DMS 273 (cell line): Measurements from ENCODE around the gene BSCL2.
A peak's percentile ranks its signal among the peaks of the same experiment; 100 is the strongest.
"Not testable (repeated sequence)": the region's sequence is repeated elsewhere in the genome, so short reads cannot be mapped to it uniquely, and the experiment has no call there.

Experiments used
- DNase-seq: peaks from one replicate; lab custom pipeline; 2025; ENCODE audit not compliant: unreplicated experiment; lab: John Stamatoyannopoulos, UW

BSCL2 gene

GRCh38 chr11:62719302-62719978 lies 12.2 kb upstream of the BSCL2 start:
- no peak for DNase-seq

- DNase-seq: no peak
These were observed 9.6 kb upstream of the BSCL2 start for GRCh38 chr11:62716816-62717215.

DNA sequence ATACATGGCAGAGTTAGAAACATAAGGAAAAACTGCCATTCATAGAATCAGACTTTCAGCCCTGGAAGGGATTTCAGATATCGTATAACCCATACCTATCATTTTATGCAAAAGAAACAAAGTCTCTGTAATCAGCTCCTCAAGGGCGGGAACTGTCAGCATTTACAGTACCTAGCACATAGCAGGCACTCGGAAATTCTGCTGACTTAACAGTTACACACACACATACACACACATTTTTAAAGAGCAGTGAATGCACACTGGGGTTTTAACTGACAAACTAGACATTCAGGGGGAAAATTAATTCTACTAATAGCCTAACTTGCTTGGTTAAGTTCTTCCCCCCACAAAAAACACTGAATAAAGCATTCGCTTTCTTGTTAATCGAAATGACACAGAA lies 9.0 kb upstream of the BSCL2 start:
- no peak for DNase-seq

DNA sequence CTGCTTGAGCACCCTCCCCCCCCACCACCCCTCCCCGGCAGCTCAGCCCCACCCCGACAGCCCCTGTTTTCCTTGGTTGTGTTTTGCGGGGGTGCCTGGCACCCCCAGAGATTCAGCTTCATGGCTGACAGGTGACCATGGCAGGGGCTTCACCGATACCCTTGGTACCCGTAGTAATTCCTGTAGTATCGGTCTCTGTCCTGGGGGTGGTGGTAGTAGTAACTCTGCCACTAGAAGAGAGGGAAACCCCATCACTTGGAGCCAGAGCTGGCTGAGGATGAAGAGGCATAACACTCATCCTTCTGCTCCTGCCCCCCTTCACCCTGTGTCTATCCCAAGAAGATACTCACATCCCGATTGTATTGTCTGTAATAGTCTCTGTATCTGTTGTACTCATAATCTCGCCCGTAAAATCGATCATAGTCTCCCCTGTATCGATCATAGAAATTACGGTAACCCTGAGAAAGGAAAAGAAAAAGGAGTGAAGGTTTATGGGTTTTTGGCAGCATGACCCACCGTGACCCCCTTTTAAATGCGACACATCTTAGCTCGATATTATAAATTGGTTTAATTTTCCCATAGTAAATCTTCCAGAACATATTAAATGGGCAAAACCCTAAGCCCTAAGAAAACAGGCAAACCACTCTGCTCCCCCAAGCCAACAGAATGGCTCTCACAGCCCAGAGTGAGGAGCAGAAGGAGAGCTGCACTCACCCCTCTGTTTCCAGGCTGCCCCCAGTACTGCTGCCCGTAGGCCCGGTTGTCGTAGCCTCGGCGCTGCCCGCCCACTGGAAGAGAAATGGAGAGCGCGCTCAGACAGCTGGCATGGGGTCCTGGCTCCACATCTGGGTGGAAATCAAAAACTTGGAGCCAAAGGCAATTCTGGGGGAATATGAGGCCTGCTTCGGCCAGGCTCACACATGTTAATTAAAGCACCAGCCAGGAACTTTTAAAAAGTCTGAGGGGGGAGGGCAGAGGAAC lies 8.2 kb upstream of the BSCL2 start:
- no peak for DNase-seq

- DNase-seq: no peak
These were observed 6.1 kb upstream of the BSCL2 start for GRCh38 chr11:62713343-62713742.

DNA sequence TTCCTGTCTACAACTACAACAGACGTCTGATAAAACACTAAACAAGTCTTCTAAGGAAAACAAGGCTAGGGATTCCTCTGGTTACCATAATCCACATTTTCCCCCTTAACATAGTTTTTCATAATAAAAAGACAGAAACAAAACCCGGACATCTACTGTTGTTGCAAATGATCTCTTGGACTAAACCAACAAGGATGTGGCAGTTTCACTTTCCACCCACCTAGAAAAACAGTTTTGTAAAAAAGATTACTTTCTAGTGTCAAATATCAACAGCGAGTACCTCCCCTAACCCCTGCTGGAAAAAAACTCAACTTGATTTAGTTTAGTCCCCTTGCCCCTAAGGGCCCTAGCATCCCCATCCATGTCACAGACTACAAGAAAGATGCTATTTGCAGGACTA lies 5.6 kb upstream of the BSCL2 start:
- no peak for DNase-seq

DNA sequence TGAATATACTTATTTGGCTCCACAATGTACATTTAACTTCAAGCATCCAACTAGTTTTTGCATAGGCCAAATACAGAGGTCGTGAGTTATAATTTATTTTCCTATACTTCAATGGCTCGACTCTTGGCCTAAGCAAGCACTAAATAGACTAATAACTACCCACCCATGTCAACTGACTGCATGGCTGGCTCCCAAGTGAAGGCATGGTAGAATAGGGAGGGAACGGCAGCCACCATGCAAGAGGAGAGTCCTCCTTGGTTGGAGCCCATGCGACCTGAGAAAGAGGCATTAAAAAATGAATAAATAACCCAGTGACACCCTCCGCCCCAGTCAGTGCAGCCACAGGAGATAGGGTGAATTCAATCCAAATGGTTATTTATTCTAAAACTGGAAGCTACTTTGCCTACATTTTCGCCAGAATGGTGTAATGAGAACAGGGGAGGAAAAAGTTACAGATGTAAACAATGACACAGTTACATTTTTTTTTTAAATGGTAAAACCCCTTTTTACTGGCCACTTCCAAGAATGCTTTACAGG lies 5.1 kb upstream of the BSCL2 start:
- DNase-seq: no peak

DNA sequence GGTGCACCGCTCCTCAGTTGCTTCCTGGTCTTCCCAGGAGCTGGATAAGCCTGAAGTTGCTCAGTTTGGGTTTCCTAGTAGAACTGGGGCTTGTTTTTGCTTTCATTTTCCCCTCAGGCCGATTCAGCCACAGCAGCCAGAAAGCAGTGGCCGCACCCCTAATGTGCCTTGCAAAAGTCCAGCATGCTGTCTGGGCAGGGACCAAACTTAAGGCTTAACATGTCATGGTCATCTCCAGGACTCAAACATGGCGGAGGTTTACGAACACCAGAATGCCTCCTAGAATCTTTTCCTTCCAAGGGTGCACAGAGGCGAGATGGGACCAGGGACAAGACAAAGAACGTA lies 2.7 kb upstream of the BSCL2 start:
- peak; percentile 63 for DNase-seq

- DNase-seq: peak; percentile 98
These were observed 2.2 kb upstream of the BSCL2 start for GRCh38 chr11:62709247-62710000.

DNA sequence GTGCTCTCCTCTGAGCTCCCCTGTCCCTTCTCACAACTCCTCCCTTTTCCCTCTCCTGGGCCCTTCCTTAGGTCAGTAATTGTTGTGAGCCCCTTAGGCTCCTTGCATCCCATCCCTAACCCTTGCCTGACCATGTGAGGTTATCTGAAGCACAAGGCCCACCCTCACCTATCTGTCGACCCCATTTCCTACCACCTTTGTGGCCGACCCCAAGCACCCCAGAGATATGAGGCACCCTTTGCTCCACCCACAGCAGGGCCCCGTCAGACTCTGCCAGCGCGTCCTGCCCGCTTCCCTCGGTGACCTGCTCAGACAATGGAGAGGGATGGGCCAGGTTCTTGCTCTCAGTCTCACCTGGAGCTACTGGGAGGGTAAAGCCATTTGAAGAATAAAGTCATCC lies 1.6 kb upstream of the BSCL2 start:
- DNase-seq: no peak

DNA sequence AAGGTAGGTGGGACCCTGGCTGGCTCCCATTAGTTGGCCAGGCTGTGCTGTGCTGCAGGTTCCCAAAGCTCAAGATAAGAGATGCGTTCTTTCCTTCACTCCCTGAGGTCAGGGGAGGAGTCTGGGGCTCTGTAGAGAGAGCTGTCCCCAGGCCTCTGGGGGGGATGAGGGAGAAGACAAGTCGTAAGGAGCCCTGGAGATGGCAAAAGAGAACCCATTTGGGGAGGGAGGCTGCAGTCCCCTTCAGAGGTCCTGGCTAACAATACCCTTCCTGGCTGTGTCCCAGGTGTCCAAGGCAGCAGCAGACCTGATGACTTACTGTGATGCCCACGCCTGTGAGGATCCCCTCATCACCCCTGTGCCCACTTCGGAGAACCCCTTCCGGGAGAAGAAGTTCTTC lies 1.2 kb upstream of the BSCL2 start:
- no peak for DNase-seq

GRCh38 chr11:62706850-62707247 lies 375 bp downstream of the BSCL2 start:
- DNase-seq: no peak

DNA sequence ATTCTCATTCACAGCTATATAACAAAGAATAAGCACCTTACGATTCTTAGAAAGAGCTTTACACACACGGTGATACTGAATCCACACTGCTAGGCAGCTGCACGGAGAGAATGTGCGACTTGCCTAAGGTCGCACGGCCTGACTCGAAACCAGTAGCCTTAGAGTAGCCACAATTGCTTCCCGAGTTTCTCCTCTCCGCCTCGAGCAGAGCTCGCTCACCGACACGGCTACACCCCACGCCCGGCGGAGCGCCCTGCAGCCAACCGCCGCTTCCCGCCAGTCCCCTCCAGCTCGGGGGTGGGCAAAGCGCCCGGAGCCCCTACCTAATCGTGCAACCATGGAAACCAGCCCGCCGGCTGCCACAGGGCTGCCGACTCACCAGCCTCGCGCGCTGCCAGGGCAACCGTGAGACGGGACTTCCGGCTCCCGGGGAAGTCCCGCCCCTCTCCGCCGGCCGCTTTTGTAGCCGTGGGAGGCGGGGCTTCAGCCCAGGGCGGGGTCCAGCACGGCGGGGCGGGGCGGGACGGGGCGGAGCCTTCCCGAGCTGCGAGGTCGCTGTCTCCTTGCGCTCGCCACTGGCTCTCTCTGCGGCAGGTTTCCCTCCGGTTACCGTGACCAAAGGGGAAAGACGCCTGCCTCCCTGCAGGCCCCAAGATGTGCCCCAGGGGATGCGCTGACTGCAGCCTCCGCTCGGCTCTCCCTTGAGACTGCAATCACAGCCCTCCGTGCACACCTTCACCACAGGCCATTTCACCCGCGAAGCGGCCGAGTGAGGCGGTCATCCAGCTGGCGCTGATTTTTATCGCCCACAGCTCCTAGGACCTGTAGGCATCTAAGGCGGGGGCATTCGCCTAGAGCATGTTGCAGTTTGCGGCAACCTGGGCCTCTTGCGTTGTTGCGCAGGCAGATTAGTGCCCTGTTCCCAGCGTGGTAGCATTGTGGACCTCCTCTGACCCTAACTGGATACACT lies 1.1 kb downstream of the BSCL2 start:
- peak; percentile 96 for DNase-seq

DNA sequence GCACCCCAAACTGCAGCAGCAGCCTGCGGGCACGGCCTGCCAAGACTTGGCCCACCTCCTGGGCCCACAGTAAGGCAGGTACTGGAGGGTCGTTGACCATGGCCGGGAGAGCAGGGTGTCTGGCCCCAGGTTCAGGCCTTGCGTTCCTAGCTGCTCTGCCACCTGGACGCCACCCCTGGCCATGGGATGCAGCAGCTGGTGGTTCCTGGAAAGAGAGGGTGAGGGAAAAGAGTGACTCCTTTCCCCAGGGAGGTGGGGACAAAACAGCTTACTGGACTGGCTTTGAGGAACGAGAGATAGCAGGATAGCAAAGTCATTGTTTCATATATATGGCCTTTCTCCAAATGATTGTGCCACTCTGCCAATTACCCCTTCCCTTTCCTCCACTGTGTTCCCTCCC lies 1.8 kb downstream of the BSCL2 start:
- DNase-seq: peak; percentile 45

DNA sequence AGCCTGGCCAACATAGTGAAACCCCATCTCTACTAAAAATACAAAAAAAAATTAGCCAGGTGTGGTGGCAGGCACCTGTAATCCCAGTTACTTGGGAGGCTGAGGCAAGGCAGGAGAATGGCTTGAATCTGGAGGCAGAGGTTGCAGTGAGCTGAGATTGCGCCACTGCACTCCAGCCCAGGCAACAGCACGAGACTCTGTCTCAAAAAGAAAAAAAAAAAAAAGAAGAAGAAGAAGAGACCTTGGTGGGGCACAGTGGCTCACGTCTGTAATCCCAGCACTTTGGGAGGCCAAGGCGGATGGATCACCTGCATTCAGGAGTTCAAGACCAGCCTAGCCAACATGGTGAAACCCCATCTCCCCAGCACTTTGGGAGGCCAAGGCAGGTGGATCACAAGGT lies 3.3 kb downstream of the BSCL2 start:
- DNase-seq: not testable (repeated sequence)

GRCh38 chr11:62702246-62702645 lies 5.0 kb downstream of the BSCL2 start:
- DNase-seq: no peak

GRCh38 chr11:62694455-62695167 lies 12.6 kb downstream of the BSCL2 start:
- peak; percentile 84 for DNase-seq

DNA sequence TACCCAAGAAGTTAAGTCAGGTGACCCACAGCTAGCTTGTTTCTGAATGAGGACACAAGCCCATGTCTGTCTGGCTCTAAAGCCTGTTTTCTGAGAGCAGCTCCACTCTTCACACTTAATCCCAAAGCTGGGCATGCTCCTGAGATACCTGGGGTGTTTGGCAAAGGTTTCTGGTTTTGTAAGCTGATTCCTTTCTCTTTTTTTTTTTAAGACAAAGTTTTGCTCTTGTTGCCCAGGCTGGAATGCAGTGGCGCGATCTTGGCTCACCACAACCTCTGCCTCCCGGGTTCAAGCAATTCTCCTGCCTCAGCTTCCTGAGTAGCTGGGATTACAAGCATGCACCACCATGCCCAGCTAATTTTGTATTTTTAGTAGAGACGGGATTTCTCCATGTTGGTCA lies 13.6 kb downstream of the BSCL2 start:
- DNase-seq: not testable (repeated sequence)

DNA sequence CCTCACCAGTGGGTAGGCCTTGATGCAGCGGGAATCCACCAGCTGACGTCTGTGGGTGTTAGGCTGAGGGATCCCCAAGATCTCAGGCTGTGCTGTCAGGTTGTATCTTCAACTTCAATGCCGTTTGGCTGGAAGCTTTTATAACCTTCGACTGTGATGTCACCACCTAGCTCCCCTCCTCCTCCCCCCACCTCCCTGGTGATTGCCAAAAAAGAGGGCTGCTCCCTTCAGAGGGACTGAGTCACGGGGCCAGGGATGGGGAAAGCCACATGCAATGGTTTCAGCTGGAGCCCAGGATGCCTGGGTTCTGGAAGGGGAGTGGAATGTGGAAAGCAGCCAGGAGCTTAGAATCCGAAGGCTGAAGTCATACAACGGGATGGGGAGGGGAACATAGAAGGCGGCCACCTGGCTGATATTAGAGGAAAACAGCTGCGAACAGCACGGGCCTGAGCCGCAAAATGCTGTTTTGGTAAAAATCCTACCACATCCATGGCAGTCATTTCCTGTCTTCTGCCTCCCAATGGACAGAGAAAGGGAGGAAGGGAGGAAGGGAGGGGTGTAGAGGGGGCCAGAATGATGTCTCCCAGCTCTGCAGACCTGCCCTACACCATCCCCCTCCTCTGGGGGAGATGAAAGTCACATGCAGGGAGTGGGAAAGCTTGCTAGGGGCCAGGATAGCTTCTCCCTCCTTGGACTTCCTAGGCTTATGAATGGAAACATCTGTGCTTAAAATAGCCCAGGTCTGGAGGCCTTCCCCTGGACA lies 17.6 kb downstream of the BSCL2 start, which contains the start of gene LRRN4CL:
TSS of gene LRRN4CL (minus strand) at position 110 of the 763 bp plus-strand sequence. CDS start 1,022 bp downstream, outside the sequence.
- peak; percentile 67 for DNase-seq
